IPS-18c (cell line): ENCODE measurements around the gene HPS1.

Experiments
- H3K4me3 ChIP-seq: 2 replicates; pipeline ENCODE4 v1.7.0; 2013; ENCODE audit warnings: low read depth, mild to moderate bottlenecking, low read length, moderate library complexity; ENCODE audit not compliant: insufficient read depth
- H3K9me3 ChIP-seq: one replicate; pipeline ENCODE4 v1.6.1; 2013; ENCODE audit warnings: mild to moderate bottlenecking, low read length, moderate library complexity; ENCODE audit not compliant: control insufficient read depth, insufficient read depth

Gene HPS1

DNA sequence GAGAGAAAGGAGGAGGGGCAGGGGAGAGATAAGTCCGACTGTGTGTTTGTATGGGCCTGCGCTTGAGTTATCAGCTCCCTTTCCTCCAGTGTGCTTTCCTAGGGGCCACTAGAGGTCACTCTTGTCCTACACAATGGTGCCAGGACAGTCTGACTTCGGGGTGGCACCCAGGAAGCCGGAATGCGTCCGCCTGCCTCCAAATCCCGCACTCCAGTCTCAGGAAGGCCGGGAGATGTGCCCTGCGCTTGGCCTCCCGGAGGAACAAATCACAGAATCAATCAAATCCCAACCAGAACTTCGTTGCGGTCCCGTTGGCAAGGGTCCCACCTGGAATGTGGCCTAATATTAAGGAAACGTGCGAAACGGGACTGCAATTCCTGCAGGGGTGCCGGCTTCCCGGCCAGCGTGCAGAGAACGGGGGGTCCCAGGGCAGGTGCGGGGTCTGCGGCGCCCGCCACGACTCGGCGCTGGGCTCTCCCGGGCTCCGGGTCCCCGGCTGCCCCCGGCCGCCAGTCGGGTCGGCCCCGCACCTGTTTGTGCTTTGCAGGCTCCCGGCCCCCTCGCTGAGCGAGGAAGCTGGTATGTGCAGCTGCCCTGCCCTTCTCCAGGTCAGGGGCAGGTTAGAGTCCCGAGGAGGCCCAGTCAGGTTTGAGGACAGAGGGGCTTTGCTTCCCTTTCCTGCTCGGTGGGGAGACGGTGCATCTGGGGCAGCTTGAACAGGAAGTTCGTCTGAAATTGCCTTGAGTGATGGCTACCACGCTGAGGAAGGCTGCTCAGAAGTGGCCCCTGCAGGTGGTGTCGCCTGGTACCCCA, 21.0 kb upstream of the HPS1 start:
- Histone ChIP-seq H3K4me3 (peak overlapping the region; percentile 39), H3K9me3 (no peaks in the 10 kb centered on the region)

DNA sequence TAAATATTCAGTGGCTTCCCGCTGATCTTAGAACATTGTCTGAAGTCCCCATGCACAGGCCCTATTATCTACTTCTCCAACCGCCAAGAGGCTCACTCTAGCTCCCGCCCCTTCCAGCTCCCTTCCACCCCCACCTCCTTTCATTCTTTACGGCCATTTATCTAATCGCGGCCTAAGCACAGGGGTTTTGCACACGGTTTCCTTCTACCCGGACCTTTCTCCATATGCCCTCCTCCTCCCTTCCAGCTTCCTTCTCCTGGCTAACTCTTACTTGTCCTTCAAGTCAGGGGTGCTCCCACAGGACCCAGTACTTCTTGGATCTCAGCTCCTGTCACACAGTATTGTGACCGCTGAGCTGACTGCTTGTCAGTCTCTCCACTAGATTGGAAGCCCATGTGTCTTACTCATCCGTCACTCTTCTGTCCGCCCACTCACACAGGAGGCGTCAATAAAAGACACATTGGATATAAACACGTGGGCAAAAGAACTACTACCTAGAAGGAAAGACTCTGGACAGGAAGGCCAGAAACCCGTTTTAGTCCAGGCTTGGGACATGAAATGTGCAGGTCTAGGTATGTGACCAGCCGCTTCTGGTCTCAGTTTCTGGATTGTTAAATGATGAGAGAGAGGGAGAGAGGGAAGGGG, 20.2 kb upstream of the HPS1 start:
- no peaks in the 10 kb centered on the region for H3K9me3 ChIP-seq
- H3K4me3 ChIP-seq, result no peak overlapping the region

DNA sequence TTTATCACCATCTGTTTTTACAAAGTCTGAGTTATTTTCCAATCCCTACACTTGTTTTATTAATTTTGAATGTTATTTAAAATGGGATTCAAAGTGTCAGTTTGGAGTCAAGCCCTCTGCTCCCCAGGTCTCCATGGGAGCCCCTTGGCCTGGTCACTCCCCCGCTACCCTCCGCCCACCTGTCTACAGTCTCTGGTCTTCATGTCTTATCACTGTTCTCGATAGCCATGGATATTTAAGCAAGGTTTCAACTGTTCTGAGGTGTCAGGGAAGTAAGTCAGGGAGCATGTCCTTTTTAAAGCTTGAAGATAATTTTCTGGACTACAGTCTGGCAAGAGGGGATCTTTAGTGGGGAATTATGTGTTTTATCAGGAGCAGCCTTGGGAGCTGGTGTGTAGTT, 19.1 kb upstream of the HPS1 start:
- Histone ChIP-seq H3K4me3 (no peak overlapping the region), H3K9me3 (no peaks in the 10 kb centered on the region)

- Histone ChIP-seq H3K4me3 (no peak overlapping the region), H3K9me3 (no peaks in the 10 kb centered on the region)
These were observed 17.4 kb upstream of the HPS1 start for GRCh38 chr10:98463976-98464754.

- H3K4me3 ChIP-seq, result no peak overlapping the region
- no peaks in the 10 kb centered on the region for H3K9me3 ChIP-seq
These were observed 16.3 kb upstream of the HPS1 start for GRCh38 chr10:98463016-98463415.

GRCh38 chr10:98461500-98461842, 14.7 kb upstream of the HPS1 start:
- no peaks in the 10 kb centered on the region for H3K9me3 ChIP-seq

GRCh38 chr10:98460837-98461499, 14.2 kb upstream of the HPS1 start:
- Histone ChIP-seq H3K9me3 (no peaks in the 10 kb centered on the region), H3K4me3 (no peak overlapping the region)

More at GRCh38 chr10:98461500-98461842, 14.7 kb upstream of the HPS1 start:
- H3K4me3 ChIP-seq, result no peak overlapping the region

DNA sequence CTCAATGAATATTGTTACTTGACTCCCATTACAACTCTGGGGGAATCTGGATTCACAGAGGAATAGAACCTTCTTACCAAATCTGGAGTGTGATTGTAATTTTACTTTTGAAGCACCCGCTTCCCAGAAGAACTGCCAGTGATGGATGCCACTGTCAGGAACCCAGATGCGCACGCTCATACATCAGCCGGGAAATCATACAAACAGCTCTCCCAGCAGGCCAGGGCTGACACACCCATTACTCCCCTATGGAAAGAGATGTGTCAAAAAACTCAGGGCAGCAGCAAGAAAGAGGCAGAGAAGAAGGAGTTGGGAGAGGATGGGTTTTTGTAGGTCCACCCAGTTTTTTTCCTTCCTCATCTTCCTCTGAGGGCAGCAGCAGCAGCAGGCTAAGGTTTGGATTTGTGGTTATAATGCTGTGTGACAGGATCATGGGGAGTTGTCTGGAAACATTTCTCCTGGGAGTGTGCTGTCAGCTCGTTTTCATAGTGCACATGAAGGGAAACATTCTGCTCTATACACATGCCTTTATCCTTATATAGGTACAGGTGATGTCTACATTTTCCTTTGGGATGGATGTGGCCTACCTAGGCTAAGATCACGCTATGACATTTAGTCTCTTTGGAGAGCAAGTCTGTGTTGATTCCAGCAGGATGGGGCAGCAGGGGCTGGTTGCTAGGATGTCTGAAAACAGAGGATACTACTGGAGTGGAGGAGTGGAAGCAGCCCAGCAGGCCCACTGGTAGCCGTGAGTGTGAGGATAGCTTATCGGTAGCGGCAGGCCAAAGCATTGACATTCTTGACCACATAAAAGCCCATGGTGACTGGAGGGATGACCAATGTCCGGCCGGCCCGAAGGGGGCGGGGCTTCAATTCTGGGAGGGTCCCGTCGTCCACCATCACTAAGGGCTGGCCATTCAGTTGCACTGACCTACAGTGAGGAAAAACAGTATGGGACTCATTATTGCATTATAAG, 12.4 kb upstream of the HPS1 start:
- H3K9me3 ChIP-seq, result no peaks in the 10 kb centered on the region
- no peak overlapping the region for H3K4me3 ChIP-seq

DNA sequence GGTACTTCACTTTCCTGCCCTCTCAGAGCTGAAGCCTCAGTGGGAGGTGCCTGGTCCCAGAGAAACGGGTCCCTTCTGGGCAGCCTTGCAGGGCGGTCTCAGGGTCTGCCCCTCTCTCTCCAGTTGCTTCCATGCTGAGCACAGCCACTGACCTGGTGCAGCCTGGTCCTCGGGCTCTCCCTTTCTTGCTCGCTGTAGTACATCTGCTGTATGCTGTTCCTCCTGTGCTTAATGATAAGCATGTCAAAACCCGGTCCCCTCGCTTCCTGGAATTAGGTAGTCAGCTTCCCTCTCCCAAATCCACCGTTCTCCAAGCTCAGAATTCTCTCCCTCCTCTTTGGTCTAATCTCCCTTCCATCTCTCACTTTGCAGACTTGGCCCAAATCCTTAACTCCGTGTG, 11.0 kb upstream of the HPS1 start:
- Histone ChIP-seq H3K9me3 (no peaks in the 10 kb centered on the region), H3K4me3 (no peak overlapping the region)

DNA sequence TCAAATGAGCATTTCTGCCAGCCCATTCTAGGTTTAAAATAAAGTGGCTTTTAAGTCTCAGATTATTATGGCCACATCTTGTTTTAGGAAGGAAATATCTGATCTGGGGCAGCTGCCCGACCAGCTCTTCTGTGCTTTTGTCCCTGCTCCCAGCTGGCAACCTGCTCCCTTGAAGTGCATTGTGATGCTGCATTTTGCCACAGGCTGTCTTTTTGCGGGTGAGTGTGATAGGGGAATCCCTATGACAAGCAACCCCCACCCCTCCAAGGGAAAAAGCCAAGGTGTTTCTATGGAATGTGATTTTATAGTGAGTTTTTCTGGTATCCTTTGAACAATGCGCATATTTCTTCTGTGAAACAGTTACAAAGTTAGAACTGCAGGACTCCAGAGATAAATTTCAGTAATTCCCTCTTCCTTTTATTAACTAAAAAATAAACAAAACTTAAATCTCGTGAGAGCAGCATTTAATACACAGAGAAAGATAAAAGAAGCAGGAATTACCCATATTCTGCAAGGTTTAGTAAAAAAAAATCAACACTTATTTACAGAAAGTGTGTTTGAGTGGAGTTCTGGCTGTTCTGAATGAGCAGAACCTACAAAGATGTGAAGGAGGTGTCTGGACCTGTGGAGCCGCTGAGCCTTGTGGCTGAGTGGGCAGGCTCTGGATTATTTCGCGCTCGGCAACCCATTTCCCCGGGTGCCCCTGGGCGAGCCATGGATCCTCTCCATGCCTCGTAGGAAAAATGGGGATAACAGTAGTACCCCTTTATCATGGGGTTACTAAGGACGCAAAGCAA, 10.1 kb upstream of the HPS1 start:
- Histone ChIP-seq H3K9me3 (no peaks in the 10 kb centered on the region), H3K4me3 (no peak overlapping the region)

- no peak overlapping the region for H3K4me3 ChIP-seq
- no peaks in the 10 kb centered on the region for H3K9me3 ChIP-seq
These were observed 9.4 kb upstream of the HPS1 start for GRCh38 chr10:98456043-98456570.

GRCh38 chr10:98453729-98454128, 7.0 kb upstream of the HPS1 start:
- H3K4me3 ChIP-seq, result no peak overlapping the region

DNA sequence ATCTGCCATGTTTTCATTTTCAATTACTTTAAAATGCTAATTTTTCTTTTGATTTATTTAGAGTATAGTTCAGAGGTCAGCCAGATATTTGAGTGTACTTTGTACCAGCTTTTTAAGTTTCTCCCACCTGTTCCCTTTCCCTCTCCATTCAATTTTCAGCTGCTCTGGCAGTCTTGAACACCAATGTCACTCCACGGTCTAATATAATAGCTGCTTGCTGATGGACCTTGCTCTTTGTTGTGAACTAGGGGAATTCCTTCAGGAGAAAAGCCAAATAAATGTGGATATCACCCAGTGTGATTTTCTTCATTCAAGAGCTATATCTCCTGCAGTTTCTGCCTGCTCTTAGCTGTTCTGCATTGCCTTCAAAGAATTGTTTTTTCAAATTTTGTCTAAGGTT, 3.9 kb upstream of the HPS1 start:
- Histone ChIP-seq H3K9me3 (no peaks in the 10 kb centered on the region), H3K4me3 (no peak overlapping the region)

More at GRCh38 chr10:98453729-98454128, 7.0 kb upstream of the HPS1 start:
- no peaks in the 10 kb centered on the region for H3K9me3 ChIP-seq

GRCh38 chr10:98449287-98449686, 2.6 kb upstream of the HPS1 start:
- Histone ChIP-seq H3K9me3 (no peaks in the 10 kb centered on the region), H3K4me3 (no peak overlapping the region)

DNA sequence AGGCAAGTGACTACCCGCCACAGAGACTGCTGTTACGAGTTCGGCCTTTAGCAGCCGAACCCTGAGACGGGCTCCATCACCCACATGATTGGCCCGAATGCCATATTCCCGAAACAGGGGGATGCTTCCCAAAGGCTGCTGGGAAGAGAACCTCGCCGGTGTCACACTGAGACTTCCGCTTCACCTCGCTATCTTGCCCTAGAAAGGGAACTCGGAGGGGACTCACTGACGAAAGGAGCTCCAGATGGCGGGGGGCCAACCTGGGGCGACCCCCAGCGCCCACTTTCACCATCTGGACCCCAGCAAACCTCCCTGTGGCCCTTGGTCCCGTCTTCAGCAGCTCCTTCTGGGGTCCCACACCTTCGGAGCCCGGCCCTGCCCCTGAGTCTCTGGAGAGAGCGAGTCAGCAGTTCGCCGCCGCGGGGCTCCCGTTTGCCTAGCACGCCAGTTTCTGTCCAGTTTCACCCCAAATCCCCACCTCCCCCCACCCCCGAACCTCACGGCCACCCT, 529 bp downstream of the HPS1 start:
- Histone ChIP-seq H3K9me3 (no peaks in the 10 kb centered on the region), H3K4me3 (peak overlapping the region; percentile 94)
